SK-N-SH (cell line): ENCODE data around the gene MSI1. TPM values are rescaled to one million over a fixed set of nuclear protein-coding genes. Genes with fewer than 3 reads are reported as not detected.
"Not testable (repeated sequence)": the region's sequence is repeated elsewhere in the genome, so short reads cannot be mapped to it uniquely, and the experiment has no call there.

Experiments used
- CTCF ChIA-PET: fragments of 300-600, 350-600 bp; formaldehyde crosslinking; extraction: SDS; loops from one replicate; lab custom pipeline; 2021; lab: Yijun Ruan, JAX
- POLR2A ChIA-PET: fragments of 350-600 bp; sonication (Branson Sonifier 250); formaldehyde crosslinking; extraction: SDS; loops from one replicate; lab custom pipeline; 2020; ENCODE audit warnings: antibody characterized with exemption, inconsistent platforms; lab: Yijun Ruan, JAX
- DNase-seq: peaks from one replicate; pipeline ENCODE4 v3.0.0; 2012
- H2AFZ ChIP-seq: fragments of 200-600 bp; sonication (generic); 2 replicates; pipeline ENCODE4 v1.8.1; 2016; ENCODE audit warnings: antibody characterized with exemption, mild to moderate bottlenecking, low read depth
- H3F3A ChIP-seq: fragments of 200-600 bp; sonication (generic); replicated peaks from 2 replicates; pipeline ENCODE3; 2016; ENCODE audit warnings: antibody characterized with exemption, mild to moderate bottlenecking; ENCODE audit not compliant: insufficient read depth
- H3K27ac ChIP-seq, 2 experiments: fragments of 200-500 bp in 1 of 2; fragments of 200-600 bp in 1 of 2; sonication (Bioruptor generic) in 1 of 2; sonication (generic), shearing (Covaris generic) in 1 of 2; 2 replicates each; pipeline versions ENCODE4 v1.5.1 to v1.6.1; 2014 to 2016; ENCODE audit warnings: low read depth in 2 of 2, inconsistent platforms in 1 of 2, low read length in 1 of 2, mild to moderate bottlenecking in 1 of 2, mixed read lengths in 1 of 2
- H3K27me3 ChIP-seq: fragments of 200-600 bp; sonication (generic), shearing (Covaris generic); 2 replicates; pipeline ENCODE4 v1.6.1; 2016; ENCODE audit warnings: mixed run types; ENCODE audit not compliant: insufficient read depth
- H3K36me3 ChIP-seq, 2 experiments: fragments of 200-500 bp in 1 of 2; fragments of 200-600 bp in 1 of 2; sonication (Bioruptor generic) in 1 of 2; sonication (generic) in 1 of 2; replicated peaks in 1 of 2; 2 replicates each; pipeline versions ENCODE3 to v1.5.1; 2014 to 2016; ENCODE audit warnings: low read length in 1 of 2, mild to moderate bottlenecking in 1 of 2; ENCODE audit not compliant: insufficient read depth in 2 of 2, control insufficient read depth in 1 of 2
- H3K4me1 ChIP-seq, 2 experiments: fragments of 200-500 bp in 1 of 2; fragments of 200-600 bp in 1 of 2; sonication (Bioruptor generic) in 1 of 2; sonication (generic), shearing (Covaris generic) in 1 of 2; 2 replicates each; pipeline versions ENCODE4 v1.5.1 to v1.6.1; 2014 to 2016; ENCODE audit warnings: low read depth in 1 of 2, low read length in 1 of 2, mixed run types in 1 of 2; ENCODE audit not compliant: insufficient read depth in 2 of 2, control insufficient read depth in 1 of 2
- H3K4me2 ChIP-seq: fragments of 200-600 bp; sonication (generic), shearing (Covaris generic); 2 replicates; pipeline ENCODE4 v1.6.1; 2017; ENCODE audit warnings: mixed run types
- H3K4me3 ChIP-seq, 2 experiments: fragments of 200-500 bp in 1 of 2; fragments of 200-600 bp in 1 of 2; sonication (Bioruptor generic) in 1 of 2; sonication (generic), shearing (Covaris generic) in 1 of 2; 2 replicates each; pipeline versions ENCODE4 v1.5.1 to v1.8.1; 2014 to 2016; ENCODE audit warnings: low read depth in 2 of 2, inconsistent platforms in 1 of 2, low read length in 1 of 2, mild to moderate bottlenecking in 1 of 2, mixed read lengths in 1 of 2, moderate library complexity in 1 of 2
- H3K79me2 ChIP-seq: fragments of 200-600 bp; sonication (generic); 2 replicates; pipeline ENCODE4 v1.8.1; 2017; ENCODE audit warnings: mild to moderate bottlenecking; ENCODE audit not compliant: insufficient read depth
- H3K9ac ChIP-seq: fragments of 200-600 bp; sonication (generic); 2 replicates; pipeline ENCODE4 v1.6.1; 2017; ENCODE audit warnings: mixed run types
- H3K9me2 ChIP-seq: fragments of 200-600 bp; sonication (generic); 2 replicates; pipeline ENCODE4 v1.6.1; 2017; ENCODE audit warnings: mixed run types
- H3K9me3 ChIP-seq: fragments of 200-600 bp; sonication (generic); 2 replicates; pipeline ENCODE4 v1.6.1; 2017; ENCODE audit warnings: mixed run types, mild to moderate bottlenecking, moderate library complexity
- H4K20me1 ChIP-seq: fragments of 200-600 bp; sonication (generic); 2 replicates; pipeline ENCODE4 v1.6.1; 2017; ENCODE audit warnings: mild to moderate bottlenecking, mixed run types; ENCODE audit not compliant: insufficient read depth
- CHD2 ChIP-seq: fragments of 150-350 bp; IDR thresholded peaks from 2 replicates; pipeline ENCODE4 v1.6.1; 2018; ENCODE audit warnings: low read length; ENCODE audit not compliant: partially characterized antibody
- CTCF ChIP-seq: fragments of 200-600 bp; sonication (generic); IDR thresholded peaks from 2 replicates; pipeline ENCODE4 v1.6.1; 2017; ENCODE audit warnings: antibody characterized with exemption, mild to moderate bottlenecking, moderate library complexity
- EZH2phosphoT487 ChIP-seq: fragments of 200-600 bp; sonication (generic); IDR thresholded peaks from 2 replicates; pipeline ENCODE4 v1.6.1; 2017; ENCODE audit warnings: low read depth, mixed run types, mild to moderate bottlenecking, antibody characterized with exemption, moderate library complexity, borderline replicate concordance
- FOSL2 ChIP-seq: IDR thresholded peaks from 2 replicates; pipeline ENCODE4 v1.4.0; 2012; ENCODE audit warnings: low read depth, mild to moderate bottlenecking, moderate library complexity, borderline replicate concordance
- FOXJ3 ChIP-seq: sonication (generic); formaldehyde crosslinking; IDR thresholded peaks from 2 replicates; pipeline ENCODE4 v1.5.1; 2020; ENCODE audit warnings: mild to moderate bottlenecking, missing genetic modification reagents
- MEF2A ChIP-seq: IDR thresholded peaks from 2 replicates; pipeline ENCODE4 v1.4.0; 2012; ENCODE audit warnings: low read depth, borderline replicate concordance
- NFIC ChIP-seq: IDR thresholded peaks from 2 replicates; pipeline ENCODE4 v1.4.0; 2012; ENCODE audit warnings: borderline replicate concordance
- NRF1 ChIP-seq: IDR thresholded peaks from 2 replicates; pipeline ENCODE4 v1.6.1; 2012; ENCODE audit warnings: low read depth, mild to moderate bottlenecking, low read length
- PBX3 ChIP-seq: IDR thresholded peaks from 2 replicates; pipeline ENCODE4; 2012
- POLR2AphosphoS5 ChIP-seq: IDR thresholded peaks from 2 replicates; pipeline ENCODE4 v1.6.1; 2012; ENCODE audit warnings: low read depth, low read length
- RCOR1 ChIP-seq: fragments of 150-350 bp; IDR thresholded peaks from 2 replicates; pipeline ENCODE4 v1.6.1; 2017; ENCODE audit warnings: antibody characterized with exemption, low read length
- REST ChIP-seq: IDR thresholded peaks from 2 replicates; pipeline ENCODE4 v1.6.1; 2012; ENCODE audit warnings: mild to moderate bottlenecking, low read depth, low read length, moderate library complexity
- SMC3 ChIP-seq: IDR thresholded peaks from 2 replicates; pipeline ENCODE4 v1.6.1; 2012; ENCODE audit warnings: low read depth, low read length, improper control_type of control experiment
- TAF1 ChIP-seq: IDR thresholded peaks from 2 replicates; pipeline ENCODE4 v1.6.1; 2012; ENCODE audit warnings: low read depth, mild to moderate bottlenecking, low read length, moderate library complexity, borderline replicate concordance
- TCF12 ChIP-seq: IDR thresholded peaks from 2 replicates; pipeline ENCODE4 v1.4.0; 2012
- TEAD4 ChIP-seq: IDR thresholded peaks from 2 replicates; pipeline ENCODE4 v1.4.0; 2012; ENCODE audit warnings: mild to moderate bottlenecking, borderline replicate concordance; ENCODE audit not compliant: insufficient read depth
- YY1 ChIP-seq: IDR thresholded peaks from 2 replicates; pipeline ENCODE4 v1.4.0; 2012; ENCODE audit warnings: low read depth, mild to moderate bottlenecking
- WGBS: methylation state at CpG from one replicate; pipeline ENCODE4 v1.1.6; 2017; ENCODE audit warnings: low lambda C conversion rate; 5-methylcytosine and 5-hydroxymethylcytosine counted together
- polyA plus RNA-seq, 3 experiments: library from polyadenylated mRNA; depleted of rRNA; stranded (reverse); fragments of >200 nt; gene quantifications; 2 replicates each; pipeline ENCODE4 v1.2.3, GENCODE V29; 2012
- TF ChIP-seq, protein P1 (sequence below): IDR thresholded peaks from 2 replicates; pipeline ENCODE4 v1.4.0; 2012; ENCODE audit warnings: low read depth, borderline replicate concordance
- TF ChIP-seq, protein P2 (sequence below): fragments of 150-350 bp; IDR thresholded peaks from 2 replicates; pipeline ENCODE4 v1.6.1; 2017; ENCODE audit warnings: antibody characterized with exemption, low read length, low read depth, borderline replicate concordance

The MSI1 gene
- polyA plus RNA-seq, 1 of the 3 experiments (the other 2 are of a cell fraction), result 1.7 TPM

DNA sequence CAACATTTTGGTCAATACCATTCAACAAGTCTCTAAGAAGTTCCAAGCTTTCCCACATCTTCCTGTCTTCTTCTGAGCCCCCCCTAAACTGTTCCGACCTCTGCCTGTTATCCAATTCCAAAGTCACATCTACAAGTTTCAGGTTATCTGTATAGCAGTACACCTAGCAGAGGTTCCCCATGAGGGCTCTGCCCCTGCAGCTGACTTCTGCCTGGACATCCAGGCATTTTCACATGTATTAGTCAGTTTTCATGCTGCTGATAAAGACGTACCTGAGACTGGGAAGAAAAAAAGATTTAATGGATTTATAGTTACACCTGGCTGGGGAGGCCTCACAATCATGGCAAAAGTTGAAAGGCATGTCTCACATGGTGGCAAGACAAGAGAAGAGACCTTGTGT, 31.2 kb downstream of the MSI1 start:
- no peak overlapping the region for H3K4me2 ChIP-seq
- no peak overlapping the region for H2AFZ ChIP-seq
- H3K27ac ChIP-seq, result no peak overlapping the region
- no peaks in the 10 kb centered on the region for H3K9me2 ChIP-seq
- H3K36me3 ChIP-seq, result no peaks in the 10 kb centered on the region
- H3K4me3 ChIP-seq, result no peak overlapping the region
- H3K79me2 ChIP-seq, result no peaks in the 10 kb centered on the region
- TF ChIP-seq RCOR1 (no peak), YY1 (no peak), TAF1 (no peak), POLR2AphosphoS5 (no peak), MEF2A (no peak), NRF1 (no peak), TEAD4 (no peak), FOSL2 (no peak), CHD2 (no peak), REST (no peak), TCF12 (no peak), PBX3 (no peak), SMC3 (no peak), EZH2phosphoT487 (no peak), FOXJ3 (CRISPR knock-in tag) (no peak), CTCF (no peak), NFIC (no peak)
- TF ChIP-seq, protein P1, sequence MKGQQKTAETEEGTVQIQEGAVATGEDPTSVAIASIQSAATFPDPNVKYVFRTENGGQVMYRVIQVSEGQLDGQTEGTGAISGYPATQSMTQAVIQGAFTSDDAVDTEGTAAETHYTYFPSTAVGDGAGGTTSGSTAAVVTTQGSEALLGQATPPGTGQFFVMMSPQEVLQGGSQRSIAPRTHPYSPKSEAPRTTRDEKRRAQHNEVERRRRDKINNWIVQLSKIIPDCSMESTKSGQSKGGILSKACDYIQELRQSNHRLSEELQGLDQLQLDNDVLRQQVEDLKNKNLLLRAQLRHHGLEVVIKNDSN, result no peak
- TF ChIP-seq, protein P2, sequence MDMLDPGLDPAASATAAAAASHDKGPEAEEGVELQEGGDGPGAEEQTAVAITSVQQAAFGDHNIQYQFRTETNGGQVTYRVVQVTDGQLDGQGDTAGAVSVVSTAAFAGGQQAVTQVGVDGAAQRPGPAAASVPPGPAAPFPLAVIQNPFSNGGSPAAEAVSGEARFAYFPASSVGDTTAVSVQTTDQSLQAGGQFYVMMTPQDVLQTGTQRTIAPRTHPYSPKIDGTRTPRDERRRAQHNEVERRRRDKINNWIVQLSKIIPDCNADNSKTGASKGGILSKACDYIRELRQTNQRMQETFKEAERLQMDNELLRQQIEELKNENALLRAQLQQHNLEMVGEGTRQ, result no peak
- no peaks in the 10 kb centered on the region; the same call in 1 of the 2 replicates for H3K9me3 ChIP-seq
- no peaks in the 10 kb centered on the region for H4K20me1 ChIP-seq
- POLR2A ChIA-PET, result no interaction called here
- H3K9ac ChIP-seq, result no peak overlapping the region
- WGBS, result 33% methylated on average over 2 of the region's 2 CpGs
- no peak for DNase-seq
- no peaks in the 10 kb centered on the region for H3K27me3 ChIP-seq
- H3K4me1 ChIP-seq, result no peaks in the 10 kb centered on the region
- no peaks in the 10 kb centered on the region for H3F3A ChIP-seq
- CTCF ChIA-PET, result interaction anchor here (7.0 kb wide), 1 partner anchor 92 kb away, joined by 46 read pairs; no protein-coding TSS in a partner anchor

GRCh38 chr12:120336392-120336791, 32.6 kb downstream of the MSI1 start:
- H3K9ac ChIP-seq, DNase-seq, H4K20me1 ChIP-seq, H3K27me3 ChIP-seq, H3K36me3 ChIP-seq, H3K9me2 ChIP-seq, H3K9me3 ChIP-seq, H2AFZ ChIP-seq, POLR2A ChIA-PET, H3K79me2 ChIP-seq, H3K4me1 ChIP-seq, H3K27ac ChIP-seq, H3K4me3 ChIP-seq, H3K4me2 ChIP-seq, H3F3A ChIP-seq: not testable (repeated sequence)
- CTCF ChIA-PET, result interaction anchor here (1.0 to 7.0 kb wide), 7 partner anchors 10 to 99 kb away, joined by 3 to 46 read pairs (median 5); no protein-coding TSS in a partner anchor
- WGBS, result 33% methylated on average over 2 of the region's 2 CpGs
